Stimulated activated naive CD8-positive, alpha-beta T cell treated with anti-CD3 and anti-CD28 coated beads, Interleukin-15, amount 100 ng/mL, for 72 hours (primary cell): Measurements from ENCODE around the gene PPP1R11.
"Not testable (repeated sequence)": the region's sequence is repeated elsewhere in the genome, so short reads cannot be mapped to it uniquely, and the experiment has no call there.

Source experiments
- ATAC-seq: fragments of 150-1000 bp; cut with Tn5 transposase; 2 replicates; pipeline ENCODE4 v1.10.0; 2021; ENCODE audit warnings: mild to moderate bottlenecking, moderate library complexity
- DNase-seq, 2 donors: peaks; one replicate each; pipeline ENCODE4 v3.0.0; 2021 to 2022
- H3K27ac Mint-ChIP-seq, 2 donors: one replicate each; pipeline ENCODE4 v1.8.0; 2022; ENCODE audit warnings: mild to moderate bottlenecking in 2 of 2, mixed read lengths in 2 of 2, moderate library complexity in 2 of 2
- H3K27me3 Mint-ChIP-seq: one replicate; pipeline ENCODE4 v1.8.0; 2022; ENCODE audit warnings: mixed read lengths
- H3K4me1 Mint-ChIP-seq: one replicate; pipeline ENCODE4 v1.8.0; 2022; ENCODE audit warnings: mild to moderate bottlenecking, mixed read lengths
- H3K4me3 Mint-ChIP-seq, 2 donors: one replicate each; pipeline ENCODE4 v1.8.0; 2022; ENCODE audit warnings: mild to moderate bottlenecking in 2 of 2, mixed read lengths in 2 of 2, moderate library complexity in 1 of 2
- H3K9me3 Mint-ChIP-seq, 2 donors: one replicate each; pipeline ENCODE4 v1.8.0; 2022; ENCODE audit warnings: mixed read lengths in 2 of 2

Gene PPP1R11

GRCh38 chr6:30066577-30067459, at the start of gene PPP1R11:
PPP1R11 (plus strand) TSS chr6:30067198; CDS start chr6:30067411, 213 bp downstream.
- H3K4me1 Mint-ChIP-seq, result peaks cover 60% of the 10 kb centered on the region
- H3K4me3 Mint-ChIP-seq, result peak within 1 kb of the TSS; percentile 90 to 95
- peak within 1 kb of the TSS; percentile 96 for H3K27ac Mint-ChIP-seq
- peaks cover 20% of the 10 kb centered on the region for H3K27me3 Mint-ChIP-seq
- H3K9me3 Mint-ChIP-seq, result peaks cover 0 to 5% of the 10 kb centered on the region in 2 donors
- DNase-seq (peak; percentile 97 to 99), ATAC-seq (peak; percentile 98)

- Mint-ChIP-seq H3K27ac (no peak overlapping the region), H3K27me3 (no peaks in the 10 kb centered on the region), H3K4me1 (no peaks in the 10 kb centered on the region), H3K4me3 (no peak overlapping the region), H3K9me3 (no peaks in the 10 kb centered on the region)
- ATAC-seq (no peak), DNase-seq (no peak)
These were observed 47.2 kb upstream of the PPP1R11 start for GRCh38 chr6:30019819-30020218.

- DNase-seq (no peak), ATAC-seq (no peak)
- Mint-ChIP-seq H3K27me3 (no peaks in the 10 kb centered on the region), H3K4me1 (no peaks in the 10 kb centered on the region), H3K9me3 (no peaks in the 10 kb centered on the region), H3K4me3 (no peak overlapping the region), H3K27ac (no peak overlapping the region)
These were observed 46.4 kb upstream of the PPP1R11 start for GRCh38 chr6:30020626-30021025.

- Mint-ChIP-seq H3K27ac (no peak overlapping the region), H3K4me3 (no peak overlapping the region), H3K27me3 (no peaks in the 10 kb centered on the region), H3K9me3 (no peaks in the 10 kb centered on the region), H3K4me1 (no peaks in the 10 kb centered on the region)
- DNase-seq, result no peak
- no peak for ATAC-seq
These were observed 44.8 kb upstream of the PPP1R11 start for GRCh38 chr6:30022189-30022588.

GRCh38 chr6:30022712-30023111, 44.3 kb upstream of the PPP1R11 start:
- H3K4me1 Mint-ChIP-seq, H3K27me3 Mint-ChIP-seq, H3K4me3 Mint-ChIP-seq, H3K27ac Mint-ChIP-seq, H3K9me3 Mint-ChIP-seq, DNase-seq, ATAC-seq: not testable (repeated sequence)

- Mint-ChIP-seq H3K9me3 (no peaks in the 10 kb centered on the region), H3K4me3 (no peak overlapping the region), H3K27ac (no peak overlapping the region), H3K4me1 (no peaks in the 10 kb centered on the region), H3K27me3 (no peaks in the 10 kb centered on the region)
- no peak for DNase-seq
- ATAC-seq, result no peak
These were observed 41.8 kb upstream of the PPP1R11 start for GRCh38 chr6:30025186-30025585.

GRCh38 chr6:30029588-30029987, 37.4 kb upstream of the PPP1R11 start:
- Mint-ChIP-seq H3K4me3 (no peak overlapping the region), H3K27me3 (no peaks in the 10 kb centered on the region), H3K9me3 (no peaks in the 10 kb centered on the region), H3K4me1 (no peaks in the 10 kb centered on the region), H3K27ac (no peak overlapping the region)
- DNase-seq, result no peak
- ATAC-seq, result no peak

GRCh38 chr6:30031381-30031780, 35.6 kb upstream of the PPP1R11 start:
- DNase-seq (no peak), ATAC-seq (no peak)
- H3K4me3 Mint-ChIP-seq, result no peak overlapping the region
- no peaks in the 10 kb centered on the region for H3K27me3 Mint-ChIP-seq
- no peak overlapping the region for H3K27ac Mint-ChIP-seq
- H3K9me3 Mint-ChIP-seq, result no peaks in the 10 kb centered on the region
- H3K4me1 Mint-ChIP-seq, result no peaks in the 10 kb centered on the region

GRCh38 chr6:30033440-30033839, 33.6 kb upstream of the PPP1R11 start:
- not testable (repeated sequence) for H3K27me3 Mint-ChIP-seq, ATAC-seq, H3K27ac Mint-ChIP-seq, DNase-seq, H3K9me3 Mint-ChIP-seq, H3K4me3 Mint-ChIP-seq, H3K4me1 Mint-ChIP-seq

GRCh38 chr6:30035784-30036183, 31.2 kb upstream of the PPP1R11 start:
- ATAC-seq (no peak), DNase-seq (no peak)
- H3K27me3 Mint-ChIP-seq, result no peaks in the 10 kb centered on the region
- no peak overlapping the region for H3K4me3 Mint-ChIP-seq
- no peak overlapping the region for H3K27ac Mint-ChIP-seq
- H3K4me1 Mint-ChIP-seq, result no peaks in the 10 kb centered on the region
- no peaks in the 10 kb centered on the region for H3K9me3 Mint-ChIP-seq

GRCh38 chr6:30037182-30037788, 29.7 kb upstream of the PPP1R11 start:
- no peak overlapping the region for H3K27ac Mint-ChIP-seq
- no peak for DNase-seq
- no peaks in the 10 kb centered on the region for H3K9me3 Mint-ChIP-seq
- H3K27me3 Mint-ChIP-seq, result no peaks in the 10 kb centered on the region
- no peak overlapping the region for H3K4me3 Mint-ChIP-seq
- H3K4me1 Mint-ChIP-seq, result peaks cover 3% of the 10 kb centered on the region
- ATAC-seq, result no peak

- no peak overlapping the region for H3K27ac Mint-ChIP-seq
- H3K4me1 Mint-ChIP-seq, result peaks cover 31% of the 10 kb centered on the region
- ATAC-seq (no peak), DNase-seq (no peak)
- H3K27me3 Mint-ChIP-seq, result no peaks in the 10 kb centered on the region
- no peaks in the 10 kb centered on the region for H3K9me3 Mint-ChIP-seq
- H3K4me3 Mint-ChIP-seq, result no peak overlapping the region
These were observed 25.8 kb upstream of the PPP1R11 start for GRCh38 chr6:30041221-30041620.

- ATAC-seq (no peak), DNase-seq (no peak)
- Mint-ChIP-seq H3K27ac (no peak overlapping the region), H3K27me3 (no peaks in the 10 kb centered on the region), H3K9me3 (no peaks in the 10 kb centered on the region), H3K4me1 (peaks cover 31% of the 10 kb centered on the region), H3K4me3 (no peak overlapping the region)
These were observed 25.2 kb upstream of the PPP1R11 start for GRCh38 chr6:30041821-30042220.

- DNase-seq (no peak), ATAC-seq (peak; percentile 85)
- no peaks in the 10 kb centered on the region for H3K27me3 Mint-ChIP-seq
- peak overlapping the region in 1 of 2 donors; percentile 37 for H3K27ac Mint-ChIP-seq
- peaks cover 37% of the 10 kb centered on the region for H3K4me1 Mint-ChIP-seq
- no peaks in the 10 kb centered on the region for H3K9me3 Mint-ChIP-seq
- H3K4me3 Mint-ChIP-seq, result peak overlapping the region; percentile 16 to 49
These were observed 24.5 kb upstream of the PPP1R11 start for GRCh38 chr6:30042476-30042875.

GRCh38 chr6:30042914-30043313, 24.1 kb upstream of the PPP1R11 start:
- Mint-ChIP-seq H3K27ac (peak overlapping the region in 1 of 2 donors; percentile 72), H3K9me3 (no peaks in the 10 kb centered on the region), H3K4me1 (peaks cover 37% of the 10 kb centered on the region), H3K4me3 (peak overlapping the region; percentile 16 to 49), H3K27me3 (no peaks in the 10 kb centered on the region)
- ATAC-seq, result peak; percentile 54
- no peak for DNase-seq

GRCh38 chr6:30043744-30044143, 23.3 kb upstream of the PPP1R11 start:
- H3K9me3 Mint-ChIP-seq, result no peaks in the 10 kb centered on the region
- H3K4me3 Mint-ChIP-seq, result no peak overlapping the region
- no peak overlapping the region for H3K27ac Mint-ChIP-seq
- ATAC-seq (no peak), DNase-seq (no peak)
- H3K27me3 Mint-ChIP-seq, result no peaks in the 10 kb centered on the region
- H3K4me1 Mint-ChIP-seq, result peaks cover 37% of the 10 kb centered on the region
